HFFc6 (cell line): ENCODE data around the gene INPP4B. TPM values are rescaled to one million over a fixed set of nuclear protein-coding genes. Genes with fewer than 3 reads are reported as not detected.
"Not testable (repeated sequence)": the region's sequence is repeated elsewhere in the genome, so short reads cannot be mapped to it uniquely, and the experiment has no call there.

ENCODE experiments used
- DNase-seq: peaks from one replicate; pipeline ENCODE4 v3.0.0-alpha.2; 2018
- H3K27ac Mint-ChIP-seq: 2 replicates; pipeline ENCODE4 v1.8.0; 2020; ENCODE audit warnings: mild to moderate bottlenecking, mixed read lengths
- H3K27me3 Mint-ChIP-seq: 2 replicates; pipeline ENCODE4 v1.8.0; 2021; ENCODE audit warnings: mild to moderate bottlenecking, moderate library complexity, mixed read lengths; ENCODE audit not compliant: insufficient read depth
- H3K36me3 Mint-ChIP-seq: 2 replicates; pipeline ENCODE4 v1.8.0; 2021; ENCODE audit warnings: low read depth, mixed read lengths
- H3K4me1 Mint-ChIP-seq: 2 replicates; pipeline ENCODE4 v1.8.0; 2020; ENCODE audit warnings: low read depth, mixed read lengths
- H3K4me3 Mint-ChIP-seq: 2 replicates; pipeline ENCODE4 v1.8.0; 2020; ENCODE audit warnings: mild to moderate bottlenecking, moderate library complexity, mixed read lengths
- H3K9me3 Mint-ChIP-seq: 2 replicates; pipeline ENCODE4 v1.8.0; 2020; ENCODE audit warnings: mild to moderate bottlenecking, mixed read lengths
- total RNA-seq, 6 experiments: library from RNA; stranded (reverse); fragmentation: NEBNext Ultra II Directional; extraction: Animal tissue kit (Norgen Biotek cat#: 25700); gene quantifications; 2 replicates in 1 of 6; 3 replicates in 5 of 6; pipeline ENCODE4 v1.2.3, GENCODE V29; 2021
- TF ChIP-seq, protein P1 (sequence below): fragments of 200-600 bp; sonication (generic); IDR thresholded peaks from 2 replicates; pipeline ENCODE4 v1.5.0; 2021; ENCODE audit warnings: antibody characterized with exemption, mild to moderate bottlenecking

The INPP4B gene
- total RNA-seq, 6 experiments from 2014 or later = 36.1 to 48.9 (median 40.1) TPM

DNA sequence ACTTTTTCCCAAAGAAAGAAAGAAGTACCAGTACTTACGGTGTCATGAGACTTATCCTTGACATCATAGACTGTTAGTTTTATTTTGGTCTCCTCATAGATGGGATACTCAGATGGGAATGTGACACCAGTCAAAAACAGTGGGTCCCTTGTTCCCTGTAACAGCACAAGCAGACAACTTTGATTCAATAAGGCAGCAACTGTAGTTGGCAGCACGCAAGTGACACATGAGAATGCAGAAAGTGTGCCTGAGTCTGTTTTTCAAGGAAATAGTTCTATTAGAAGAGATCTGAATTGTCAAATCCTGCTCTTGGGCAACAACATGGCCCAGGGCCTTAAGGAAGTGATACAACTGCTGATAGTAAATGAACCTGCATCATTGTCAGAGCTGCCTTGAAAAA is 443.2 kb downstream of the INPP4B start:
- peaks cover 42% of the 10 kb centered on the region for H3K36me3 Mint-ChIP-seq
- peak overlapping the region; percentile 78 for H3K27ac Mint-ChIP-seq
- TF ChIP-seq, protein P1, sequence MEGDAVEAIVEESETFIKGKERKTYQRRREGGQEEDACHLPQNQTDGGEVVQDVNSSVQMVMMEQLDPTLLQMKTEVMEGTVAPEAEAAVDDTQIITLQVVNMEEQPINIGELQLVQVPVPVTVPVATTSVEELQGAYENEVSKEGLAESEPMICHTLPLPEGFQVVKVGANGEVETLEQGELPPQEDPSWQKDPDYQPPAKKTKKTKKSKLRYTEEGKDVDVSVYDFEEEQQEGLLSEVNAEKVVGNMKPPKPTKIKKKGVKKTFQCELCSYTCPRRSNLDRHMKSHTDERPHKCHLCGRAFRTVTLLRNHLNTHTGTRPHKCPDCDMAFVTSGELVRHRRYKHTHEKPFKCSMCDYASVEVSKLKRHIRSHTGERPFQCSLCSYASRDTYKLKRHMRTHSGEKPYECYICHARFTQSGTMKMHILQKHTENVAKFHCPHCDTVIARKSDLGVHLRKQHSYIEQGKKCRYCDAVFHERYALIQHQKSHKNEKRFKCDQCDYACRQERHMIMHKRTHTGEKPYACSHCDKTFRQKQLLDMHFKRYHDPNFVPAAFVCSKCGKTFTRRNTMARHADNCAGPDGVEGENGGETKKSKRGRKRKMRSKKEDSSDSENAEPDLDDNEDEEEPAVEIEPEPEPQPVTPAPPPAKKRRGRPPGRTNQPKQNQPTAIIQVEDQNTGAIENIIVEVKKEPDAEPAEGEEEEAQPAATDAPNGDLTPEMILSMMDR = no peak
- peaks cover 3% of the 10 kb centered on the region for H3K27me3 Mint-ChIP-seq
- H3K4me1 Mint-ChIP-seq = peaks cover 69% of the 10 kb centered on the region
- peak; percentile 30 for DNase-seq
- H3K9me3 Mint-ChIP-seq = no peaks in the 10 kb centered on the region
- H3K4me3 Mint-ChIP-seq = peak overlapping the region; percentile 97

DNA sequence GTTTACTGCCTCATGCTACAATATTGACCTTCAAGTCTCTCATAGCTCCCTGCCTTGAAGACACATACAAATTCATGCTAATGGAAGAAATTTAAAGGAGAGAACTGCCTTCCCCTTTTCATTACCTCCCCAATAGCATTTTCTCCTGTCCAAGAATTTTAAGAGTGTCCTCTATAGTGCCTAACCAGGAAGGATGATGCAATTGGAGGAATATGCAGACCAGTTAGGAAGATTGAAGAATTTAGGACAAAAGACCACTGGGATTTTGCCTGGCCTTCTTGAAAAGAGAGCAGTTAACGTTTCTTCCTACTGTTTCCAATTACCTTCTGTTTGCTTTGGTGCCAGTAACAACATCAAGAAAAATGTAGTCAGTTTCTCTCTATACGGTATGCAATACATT is 443.9 kb downstream of the INPP4B start:
- H3K9me3 Mint-ChIP-seq = no peaks in the 10 kb centered on the region
- TF ChIP-seq, protein P1 = no peak
- peaks cover 3% of the 10 kb centered on the region for H3K27me3 Mint-ChIP-seq
- peak overlapping the region; percentile 97 for H3K4me3 Mint-ChIP-seq
- H3K4me1 Mint-ChIP-seq = peaks cover 66% of the 10 kb centered on the region
- H3K27ac Mint-ChIP-seq = peak overlapping the region; percentile 78
- peaks cover 46% of the 10 kb centered on the region for H3K36me3 Mint-ChIP-seq
- no peak for DNase-seq

DNA sequence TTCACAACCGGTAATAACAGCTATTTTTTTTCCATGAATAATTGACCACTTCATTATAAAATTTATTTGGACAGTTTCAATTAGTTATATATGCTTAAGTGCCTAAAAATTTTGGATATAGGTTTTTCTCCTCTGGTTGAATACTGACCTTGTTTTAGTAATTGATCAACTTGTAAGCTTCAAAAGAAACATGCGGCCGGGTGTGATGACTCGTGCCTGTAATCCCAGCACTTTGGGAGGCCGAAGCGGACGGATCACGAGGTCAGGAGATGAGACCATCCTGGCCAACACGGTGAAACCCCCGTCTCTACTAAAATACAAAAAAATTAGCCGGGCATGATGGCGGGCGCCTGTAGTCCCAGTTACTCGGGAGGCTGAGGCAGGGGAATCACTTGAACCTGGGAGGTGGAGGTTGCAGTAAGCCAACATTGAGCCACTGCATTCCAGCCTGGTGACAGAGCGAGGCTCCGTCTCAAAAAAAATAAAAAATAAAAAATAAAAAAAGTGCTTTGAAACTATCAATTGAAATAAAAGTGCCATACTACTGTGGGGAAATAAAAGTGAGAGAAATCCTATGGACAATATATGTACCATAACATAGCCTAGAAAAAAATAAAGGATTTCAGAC is 448.6 kb downstream of the INPP4B start:
- DNase-seq, H3K4me3 Mint-ChIP-seq, H3K27me3 Mint-ChIP-seq, H3K27ac Mint-ChIP-seq: not testable (repeated sequence)
- peaks cover 70% of the 10 kb centered on the region for H3K4me1 Mint-ChIP-seq
- H3K9me3 Mint-ChIP-seq = peaks cover 12% of the 10 kb centered on the region; the same call in 1 of the 2 replicates
- peaks cover 86% of the 10 kb centered on the region for H3K36me3 Mint-ChIP-seq

DNA sequence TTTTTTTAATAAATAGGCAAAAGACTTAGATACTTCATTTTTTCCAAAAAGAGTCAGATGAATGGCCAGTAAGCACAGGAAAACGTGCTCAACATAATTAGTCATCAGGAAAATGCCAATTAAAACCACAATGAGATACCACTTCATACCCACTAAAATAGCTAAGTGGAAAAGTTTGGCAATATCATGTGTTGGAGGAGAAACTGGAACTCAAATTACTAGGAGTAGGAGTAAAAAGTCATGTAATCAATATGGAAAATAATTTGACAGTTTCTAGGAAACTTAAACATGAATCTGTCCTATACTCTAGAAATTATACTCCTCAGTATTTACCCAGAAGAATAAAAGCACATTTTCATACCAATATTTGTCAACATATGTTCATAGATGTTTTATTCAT is 449.8 kb downstream of the INPP4B start:
- TF ChIP-seq, protein P1 = no peak
- H3K4me1 Mint-ChIP-seq = peaks cover 61% of the 10 kb centered on the region
- DNase-seq = peak; percentile 66
- no peaks in the 10 kb centered on the region for H3K27me3 Mint-ChIP-seq
- H3K27ac Mint-ChIP-seq = peak overlapping the region; percentile 69
- peaks cover 12% of the 10 kb centered on the region; the same call in 1 of the 2 replicates for H3K9me3 Mint-ChIP-seq
- peak overlapping the region; percentile 35 for H3K4me3 Mint-ChIP-seq
- peaks cover 80% of the 10 kb centered on the region for H3K36me3 Mint-ChIP-seq

DNA sequence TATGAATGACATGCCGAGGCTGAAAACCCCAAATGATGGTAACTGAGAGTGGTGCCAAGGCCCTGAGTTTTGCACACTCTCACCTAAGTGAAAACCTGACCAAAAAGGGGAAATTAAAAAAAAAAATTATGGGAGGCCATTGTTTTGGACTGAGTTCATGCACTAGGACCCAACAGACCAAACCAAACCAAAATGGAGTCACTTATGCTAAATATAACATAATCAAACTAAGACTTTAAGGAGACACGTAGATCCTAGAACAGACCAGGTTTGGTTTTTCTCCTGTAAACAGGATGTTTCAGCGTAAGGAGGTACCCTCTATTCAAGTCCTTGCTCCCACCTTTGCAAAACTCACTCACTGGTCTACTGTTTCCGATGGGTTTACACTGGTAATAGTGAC is 453.0 kb downstream of the INPP4B start:
- TF ChIP-seq, protein P1 = no peak
- H3K9me3 Mint-ChIP-seq = peaks cover 23% of the 10 kb centered on the region; the same call in 1 of the 2 replicates
- no peak overlapping the region for H3K4me3 Mint-ChIP-seq
- peaks cover 74% of the 10 kb centered on the region for H3K36me3 Mint-ChIP-seq
- no peak overlapping the region for H3K27ac Mint-ChIP-seq
- H3K4me1 Mint-ChIP-seq = peaks cover 46% of the 10 kb centered on the region
- H3K27me3 Mint-ChIP-seq = no peaks in the 10 kb centered on the region
- DNase-seq = no peak

DNA sequence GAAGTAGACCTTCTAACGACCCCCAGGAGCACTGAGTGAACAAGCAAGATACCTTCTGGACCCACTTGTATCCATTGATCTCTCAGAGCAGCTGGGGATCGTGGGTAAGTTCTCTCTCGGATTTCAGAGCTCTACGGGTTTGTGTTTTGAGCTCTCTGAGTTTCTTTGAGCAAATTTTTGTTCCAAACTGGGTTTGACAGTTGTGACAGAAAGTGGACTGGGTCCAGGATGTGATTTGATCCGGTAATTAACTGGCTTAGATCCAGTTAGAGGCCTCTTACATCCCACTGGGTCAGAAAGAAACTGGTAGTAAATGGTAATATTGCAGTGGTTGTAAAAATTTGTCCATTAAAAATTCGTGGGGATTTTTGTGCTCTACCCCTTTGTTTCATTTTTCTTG is 459.2 kb downstream of the INPP4B start:
- no peak overlapping the region for H3K27ac Mint-ChIP-seq
- H3K27me3 Mint-ChIP-seq = no peaks in the 10 kb centered on the region; the same call in 1 of the 2 replicates
- H3K4me1 Mint-ChIP-seq = peaks cover 37% of the 10 kb centered on the region
- peaks cover 10% of the 10 kb centered on the region; the same call in 1 of the 2 replicates for H3K9me3 Mint-ChIP-seq
- TF ChIP-seq, protein P1 = no peak
- peaks cover 55% of the 10 kb centered on the region for H3K36me3 Mint-ChIP-seq
- no peak overlapping the region for H3K4me3 Mint-ChIP-seq
- no peak for DNase-seq
